Stimulated activated CD8-positive, alpha-beta memory T cell treated with anti-CD3 and anti-CD28 coated beads, Interleukin-4, amount 100 ng/mL, for 1 hour (primary cell): ENCODE results near the gene SELENBP1.

Source experiments
- DNase-seq, 2 donors: peaks; one replicate each; pipeline ENCODE4 v3.0.0-alpha.2; 2020; ENCODE audit warnings: low read depth in 2 of 2, low spot score in 1 of 2

The SELENBP1 gene

GRCh38 chr1:151344291-151344690 lies 28.2 kb downstream of the SELENBP1 start:
- no peak for DNase-seq

GRCh38 chr1:151343587-151343986 lies 28.9 kb downstream of the SELENBP1 start:
- no peak for DNase-seq

GRCh38 chr1:151342569-151342968 lies 29.9 kb downstream of the SELENBP1 start:
- no peak for DNase-seq

- DNase-seq, result no peak
These were observed 30.5 kb downstream of the SELENBP1 start for GRCh38 chr1:151342021-151342420.

GRCh38 chr1:151340870-151341754 lies 31.4 kb downstream of the SELENBP1 start:
- peak; percentile 6 to 29 for DNase-seq

GRCh38 chr1:151336556-151336955 lies 35.9 kb downstream of the SELENBP1 start:
- no peak for DNase-seq

GRCh38 chr1:151334822-151335221 lies 37.7 kb downstream of the SELENBP1 start:
- no peak for DNase-seq

- no peak for DNase-seq
These were observed 44.4 kb downstream of the SELENBP1 start for GRCh38 chr1:151327903-151328674.

- DNase-seq, result peak; percentile 58 to 73
These were observed 45.1 kb downstream of the SELENBP1 start, which contains the start of gene PI4KB for GRCh38 chr1:151327223-151327902. TSS of gene PI4KB (minus strand) at chr1:151327416. CDS start at chr1:151316481, 10,935 bp downstream.

GRCh38 chr1:151326619-151327222 lies 45.8 kb downstream of the SELENBP1 start:
- DNase-seq, result no peak

- DNase-seq, result no peak
These were observed 46.7 kb downstream of the SELENBP1 start for GRCh38 chr1:151325646-151326429.

GRCh38 chr1:151325231-151325630 lies 47.3 kb downstream of the SELENBP1 start:
- no peak for DNase-seq

GRCh38 chr1:151324390-151324930 lies 48.0 kb downstream of the SELENBP1 start:
- DNase-seq, result no peak

GRCh38 chr1:151318975-151319374 lies 53.5 kb downstream of the SELENBP1 start:
- DNase-seq, result no peak

GRCh38 chr1:151315565-151316235 lies 56.8 kb downstream of the SELENBP1 start:
- no peak for DNase-seq
